LNCaP clone FGC (cell line): ENCODE measurements around the gene SBF2.
A peak's percentile ranks its signal among the peaks of the same experiment; 100 is the strongest.
"Not testable (repeated sequence)": the region's sequence is repeated elsewhere in the genome, so short reads cannot be mapped to it uniquely, and the experiment has no call there.

Source experiments
- DNase-seq: peaks from one replicate; pipeline ENCODE4 v3.0.0-alpha.2; 2011; ENCODE audit warnings: low read depth
- H3K4me3 ChIP-seq: 2 replicates; pipeline ENCODE4 v1.5.1; 2011; ENCODE audit warnings: mild to moderate bottlenecking, low read depth, low read length, control low read depth
- TF ChIP-seq, protein P1 (sequence below): IDR thresholded peaks from 2 replicates; pipeline ENCODE4 v1.5.1; 2012; ENCODE audit warnings: mild to moderate bottlenecking; ENCODE audit not compliant: control insufficient read depth, insufficient read depth; ENCODE audit errors: extremely low read depth

The SBF2 gene

DNA sequence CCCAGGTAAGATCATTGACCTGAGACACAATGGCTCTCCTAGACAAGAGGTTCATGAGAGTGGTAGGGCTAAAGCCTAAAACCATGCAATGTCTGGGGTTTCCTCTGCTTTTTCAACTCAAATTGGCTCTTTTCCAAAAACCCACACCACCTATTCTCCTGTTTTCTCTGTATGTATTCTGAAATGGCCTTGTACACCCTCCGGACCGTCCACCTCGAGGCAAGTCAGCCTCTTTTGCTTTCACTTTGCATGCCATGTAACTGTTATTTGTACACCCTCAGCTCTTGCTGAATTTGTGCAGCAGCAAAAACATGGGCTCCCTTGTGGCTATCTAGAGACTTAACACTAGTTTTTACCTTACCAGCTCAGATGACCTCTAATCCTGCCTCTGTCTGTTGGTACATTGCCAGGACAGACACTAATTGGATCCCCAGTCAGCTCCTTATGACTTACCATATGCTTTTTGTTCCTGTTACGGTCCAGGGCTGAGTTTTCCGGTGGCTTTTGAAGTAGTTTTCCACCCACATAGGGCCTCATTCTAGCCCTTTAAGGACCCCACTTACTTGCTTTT lies 288.0 kb downstream of the SBF2 start:
- DNase-seq = no peak

DNA sequence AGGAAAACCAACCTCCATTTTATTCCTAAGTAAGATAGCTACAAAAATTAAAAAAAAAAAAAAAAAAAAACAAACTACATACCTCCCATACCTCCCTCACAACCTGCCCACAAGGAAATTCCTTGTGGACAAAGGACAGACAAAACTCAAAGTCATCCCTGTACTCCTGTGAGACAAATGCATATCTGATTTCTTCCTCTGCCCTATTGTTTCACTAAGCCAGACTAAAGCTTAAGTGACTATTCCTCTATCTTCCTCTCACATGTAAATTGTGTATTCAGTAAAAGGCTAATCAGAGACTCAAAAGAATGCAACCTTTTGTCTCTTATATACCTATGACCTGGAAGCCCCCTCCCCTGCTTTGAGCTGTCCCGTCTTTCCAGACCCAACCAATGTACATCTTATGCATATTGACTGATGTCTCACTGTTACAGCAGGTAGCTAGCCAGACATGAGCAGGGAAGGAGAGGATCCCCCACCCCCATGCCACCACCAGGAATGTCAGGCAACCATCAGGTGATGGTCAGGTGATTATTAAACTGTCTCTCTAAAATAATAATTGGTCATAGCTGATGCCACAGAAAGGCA lies 289.4 kb downstream of the SBF2 start:
- DNase-seq = no peak
- TF ChIP-seq, protein P1, sequence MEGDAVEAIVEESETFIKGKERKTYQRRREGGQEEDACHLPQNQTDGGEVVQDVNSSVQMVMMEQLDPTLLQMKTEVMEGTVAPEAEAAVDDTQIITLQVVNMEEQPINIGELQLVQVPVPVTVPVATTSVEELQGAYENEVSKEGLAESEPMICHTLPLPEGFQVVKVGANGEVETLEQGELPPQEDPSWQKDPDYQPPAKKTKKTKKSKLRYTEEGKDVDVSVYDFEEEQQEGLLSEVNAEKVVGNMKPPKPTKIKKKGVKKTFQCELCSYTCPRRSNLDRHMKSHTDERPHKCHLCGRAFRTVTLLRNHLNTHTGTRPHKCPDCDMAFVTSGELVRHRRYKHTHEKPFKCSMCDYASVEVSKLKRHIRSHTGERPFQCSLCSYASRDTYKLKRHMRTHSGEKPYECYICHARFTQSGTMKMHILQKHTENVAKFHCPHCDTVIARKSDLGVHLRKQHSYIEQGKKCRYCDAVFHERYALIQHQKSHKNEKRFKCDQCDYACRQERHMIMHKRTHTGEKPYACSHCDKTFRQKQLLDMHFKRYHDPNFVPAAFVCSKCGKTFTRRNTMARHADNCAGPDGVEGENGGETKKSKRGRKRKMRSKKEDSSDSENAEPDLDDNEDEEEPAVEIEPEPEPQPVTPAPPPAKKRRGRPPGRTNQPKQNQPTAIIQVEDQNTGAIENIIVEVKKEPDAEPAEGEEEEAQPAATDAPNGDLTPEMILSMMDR = no peak

More for the DNA sequence above, 288.0 kb downstream of the SBF2 start:
- TF ChIP-seq, protein P1 = no peak
- H3K4me3 ChIP-seq = no peak overlapping the region

DNA sequence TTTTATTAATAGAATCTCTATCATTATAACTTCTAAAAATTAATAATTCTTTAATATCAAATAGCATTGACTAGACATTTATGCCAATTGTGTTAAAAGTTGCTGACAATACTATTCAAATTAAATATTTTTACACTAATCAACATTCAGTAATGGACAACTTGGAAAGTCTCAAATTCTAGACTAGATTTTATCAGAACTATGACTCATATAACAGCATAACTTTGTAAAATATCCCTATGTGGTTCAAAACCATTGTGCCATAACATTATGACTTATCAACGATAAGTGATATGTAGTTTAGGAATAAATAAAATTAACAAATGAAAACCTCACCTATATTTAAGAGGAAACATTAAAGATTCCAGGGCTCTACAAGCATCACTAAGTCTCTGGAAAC lies 291.8 kb downstream of the SBF2 start:
- no peak for DNase-seq
- TF ChIP-seq, protein P1 = no peak
- no peak overlapping the region for H3K4me3 ChIP-seq

More for the DNA sequence above, 289.4 kb downstream of the SBF2 start:
- no peak overlapping the region for H3K4me3 ChIP-seq

DNA sequence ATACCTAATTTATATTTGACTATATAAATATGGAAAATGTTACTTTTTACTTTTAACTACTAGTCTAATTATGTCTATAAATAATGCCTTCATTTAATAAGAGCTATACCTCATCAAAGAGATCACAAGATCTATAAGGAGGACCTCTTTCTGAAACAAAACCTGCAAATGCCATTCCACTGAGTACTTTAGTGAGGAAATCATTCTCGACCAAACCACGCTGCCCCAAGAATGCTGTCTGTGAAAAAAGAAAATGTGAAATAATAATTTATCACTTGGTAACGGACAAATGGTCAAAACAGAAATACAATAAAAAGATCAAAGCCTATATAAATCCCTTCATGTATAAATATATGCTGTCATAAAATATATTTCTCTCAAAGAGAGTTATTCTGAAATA lies 301.7 kb downstream of the SBF2 start:
- no peak overlapping the region for H3K4me3 ChIP-seq
- TF ChIP-seq, protein P1 = no peak
- DNase-seq = no peak

DNA sequence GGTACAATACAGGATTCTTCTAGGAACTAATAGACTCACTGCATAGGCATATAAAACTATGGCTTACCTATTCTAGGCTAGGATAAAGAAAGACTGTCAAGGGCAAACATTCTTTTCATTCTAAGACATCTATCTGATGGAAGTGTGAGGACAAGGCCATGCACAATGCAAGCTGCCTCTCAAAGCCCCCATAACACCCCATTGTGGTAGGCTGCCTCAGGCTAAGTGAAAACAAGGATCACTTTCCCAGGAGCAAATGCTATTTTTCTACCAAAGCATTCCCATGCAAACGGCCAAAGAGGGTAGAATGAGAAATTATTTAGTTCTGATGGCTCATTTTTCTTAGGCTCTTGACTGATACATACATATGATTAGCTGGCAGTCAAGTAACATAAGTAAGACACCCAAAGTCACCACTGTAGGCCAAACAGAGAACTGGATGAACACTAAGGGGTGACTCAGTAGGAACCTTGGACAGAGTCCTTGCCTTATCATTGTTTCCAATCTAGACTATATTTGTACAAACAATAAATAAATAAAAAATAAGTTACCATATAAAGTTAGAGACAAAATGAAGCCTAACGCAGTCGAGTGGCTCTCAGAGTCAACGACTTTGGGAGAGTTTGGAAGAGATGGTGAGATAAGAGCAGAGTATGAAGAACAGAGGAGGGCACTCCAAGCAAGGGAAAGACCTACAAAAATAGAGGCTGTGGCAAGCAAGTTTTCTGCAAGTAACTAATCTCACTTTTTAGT lies 303.6 kb downstream of the SBF2 start:
- DNase-seq = peak; percentile 49
- H3K4me3 ChIP-seq = no peak overlapping the region
- TF ChIP-seq, protein P1 = peak; percentile 50

- DNase-seq, H3K4me3 ChIP-seq: not testable (repeated sequence)
Measured at GRCh38 chr11:9987303-9987702, 306.7 kb downstream of the SBF2 start.

DNA sequence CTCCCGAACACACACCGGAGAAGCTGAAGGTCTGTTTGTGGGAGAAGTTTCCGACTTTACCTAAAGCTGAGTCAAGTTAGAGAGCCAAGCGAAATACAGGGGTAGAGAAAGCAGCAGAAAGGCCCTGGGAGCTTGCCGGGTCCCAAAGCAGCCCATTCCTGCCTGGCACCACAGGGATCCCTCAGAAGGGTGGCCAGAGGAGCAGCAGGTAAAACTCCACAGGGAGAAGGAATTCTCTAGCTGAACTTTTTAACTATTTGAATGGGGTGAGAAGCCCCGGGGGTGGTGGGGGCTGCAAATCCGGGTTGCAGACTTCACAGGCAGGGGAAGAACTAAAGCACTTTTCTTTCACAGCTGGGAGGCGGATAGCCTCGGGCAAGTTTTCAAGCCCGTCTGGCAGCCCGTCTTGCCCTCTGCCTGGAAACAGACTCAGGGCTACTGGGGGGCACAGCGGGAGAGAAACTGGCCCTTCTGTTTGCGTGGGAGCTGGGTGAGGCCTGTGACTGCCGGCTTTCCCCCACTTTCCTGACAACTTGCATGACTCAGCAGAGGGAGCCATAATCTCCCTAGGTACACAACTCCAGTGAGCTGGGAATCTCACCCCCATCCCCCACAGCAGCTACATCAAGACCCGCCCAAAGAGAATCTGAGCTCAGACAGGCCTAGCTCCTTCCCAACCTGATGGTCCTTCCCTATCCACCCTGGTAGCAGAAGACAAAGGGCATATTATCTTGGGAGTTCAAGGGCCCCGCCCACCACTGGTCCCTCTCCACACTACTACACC lies 311.0 kb downstream of the SBF2 start:
- no peak for DNase-seq
- TF ChIP-seq, protein P1 = no peak
- no peak overlapping the region for H3K4me3 ChIP-seq
